GM12875 (cell line): ENCODE data around the gene SNRPD1.
A peak's percentile ranks its signal among the peaks of the same experiment; 100 is the strongest.
"Not testable (repeated sequence)": the region's sequence is repeated elsewhere in the genome, so short reads cannot be mapped to it uniquely, and the experiment has no call there.

Experiments used
- H3K4me3 ChIP-seq: one replicate; pipeline ENCODE4 v1.5.1; 2011; ENCODE audit warnings: low read depth, low read length, control low read depth
- CTCF ChIP-seq: IDR thresholded peaks from 2 replicates; pipeline ENCODE4 v1.5.1; 2011; ENCODE audit warnings: low read depth, mild to moderate bottlenecking, control low read depth, inconsistent platforms, low read length, moderate library complexity, borderline replicate concordance; ENCODE audit not compliant: insufficient read depth

SNRPD1 gene

GRCh38 chr18:21612125-21613039 is at the start of gene SNRPD1:
SNRPD1 (plus strand) TSS chr18:21612314; CDS start chr18:21612430, 116 bp downstream.
- H3K4me3 ChIP-seq, result peak within 1 kb of the TSS; percentile 76
- TF ChIP-seq CTCF, result peak; percentile 96

- no peak overlapping the region for H3K4me3 ChIP-seq
- no peak for TF ChIP-seq CTCF
Observed at GRCh38 chr18:21571772-21572171, 40.3 kb upstream of the SNRPD1 start.

- TF ChIP-seq CTCF, result no peak
- no peak overlapping the region for H3K4me3 ChIP-seq
Observed at GRCh38 chr18:21575656-21576055, 36.5 kb upstream of the SNRPD1 start.

- no peak for TF ChIP-seq CTCF
- H3K4me3 ChIP-seq, result no peak overlapping the region
Observed at GRCh38 chr18:21584391-21584790, 27.7 kb upstream of the SNRPD1 start.

- not testable (repeated sequence) for H3K4me3 ChIP-seq
Observed at GRCh38 chr18:21592361-21592760, 19.8 kb upstream of the SNRPD1 start.

GRCh38 chr18:21593540-21594257 is 18.4 kb upstream of the SNRPD1 start:
- TF ChIP-seq CTCF, result peak; percentile 13; the same call in 1 of the 2 replicates
- H3K4me3 ChIP-seq, result no peak overlapping the region

- H3K4me3 ChIP-seq, result no peak overlapping the region
- TF ChIP-seq CTCF, result no peak
Observed at GRCh38 chr18:21597620-21598019, 14.5 kb upstream of the SNRPD1 start.
